GM20000 (cell line): ENCODE data around the gene NOL3.

Experiments
- DNase-seq: peaks from one replicate; pipeline ENCODE4 v3.0.0; 2012; ENCODE audit warnings: low spot score
- TF ChIP-seq, protein P1 (sequence below): IDR thresholded peaks from 2 replicates; pipeline ENCODE4 v1.5.1; 2012; ENCODE audit warnings: mild to moderate bottlenecking, control low read depth; ENCODE audit errors: extremely low read depth, missing control alignments

The NOL3 gene

GRCh38 chr16:67210069-67210937, 40.0 kb downstream of the NOL3 start:
- no peak for DNase-seq
- TF ChIP-seq, protein P1, sequence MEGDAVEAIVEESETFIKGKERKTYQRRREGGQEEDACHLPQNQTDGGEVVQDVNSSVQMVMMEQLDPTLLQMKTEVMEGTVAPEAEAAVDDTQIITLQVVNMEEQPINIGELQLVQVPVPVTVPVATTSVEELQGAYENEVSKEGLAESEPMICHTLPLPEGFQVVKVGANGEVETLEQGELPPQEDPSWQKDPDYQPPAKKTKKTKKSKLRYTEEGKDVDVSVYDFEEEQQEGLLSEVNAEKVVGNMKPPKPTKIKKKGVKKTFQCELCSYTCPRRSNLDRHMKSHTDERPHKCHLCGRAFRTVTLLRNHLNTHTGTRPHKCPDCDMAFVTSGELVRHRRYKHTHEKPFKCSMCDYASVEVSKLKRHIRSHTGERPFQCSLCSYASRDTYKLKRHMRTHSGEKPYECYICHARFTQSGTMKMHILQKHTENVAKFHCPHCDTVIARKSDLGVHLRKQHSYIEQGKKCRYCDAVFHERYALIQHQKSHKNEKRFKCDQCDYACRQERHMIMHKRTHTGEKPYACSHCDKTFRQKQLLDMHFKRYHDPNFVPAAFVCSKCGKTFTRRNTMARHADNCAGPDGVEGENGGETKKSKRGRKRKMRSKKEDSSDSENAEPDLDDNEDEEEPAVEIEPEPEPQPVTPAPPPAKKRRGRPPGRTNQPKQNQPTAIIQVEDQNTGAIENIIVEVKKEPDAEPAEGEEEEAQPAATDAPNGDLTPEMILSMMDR = no peak

GRCh38 chr16:67211674-67212073, 41.3 kb downstream of the NOL3 start:
- no peak for DNase-seq
- TF ChIP-seq, protein P1 = no peak

DNA sequence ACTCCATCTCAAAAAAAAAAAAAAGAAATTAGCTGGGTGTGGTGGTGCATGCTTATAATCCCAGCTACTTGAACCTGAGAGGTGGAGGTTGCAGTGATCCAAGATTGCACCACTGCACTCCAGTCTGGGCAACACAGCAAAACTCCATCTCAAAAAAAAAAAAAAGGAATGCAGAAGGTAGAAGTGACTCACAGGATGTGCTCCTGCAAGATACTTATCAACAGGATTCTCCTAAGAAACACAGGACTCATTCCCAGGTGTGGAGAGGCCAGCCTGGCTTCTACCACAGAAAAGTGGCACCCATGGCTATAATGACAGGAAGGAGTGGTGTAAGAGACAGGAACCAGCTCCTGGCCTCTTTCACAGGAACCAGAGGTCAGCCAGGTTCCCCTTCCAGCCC, 42.4 kb downstream of the NOL3 start:
- DNase-seq = no peak
- TF ChIP-seq, protein P1 = no peak

DNA sequence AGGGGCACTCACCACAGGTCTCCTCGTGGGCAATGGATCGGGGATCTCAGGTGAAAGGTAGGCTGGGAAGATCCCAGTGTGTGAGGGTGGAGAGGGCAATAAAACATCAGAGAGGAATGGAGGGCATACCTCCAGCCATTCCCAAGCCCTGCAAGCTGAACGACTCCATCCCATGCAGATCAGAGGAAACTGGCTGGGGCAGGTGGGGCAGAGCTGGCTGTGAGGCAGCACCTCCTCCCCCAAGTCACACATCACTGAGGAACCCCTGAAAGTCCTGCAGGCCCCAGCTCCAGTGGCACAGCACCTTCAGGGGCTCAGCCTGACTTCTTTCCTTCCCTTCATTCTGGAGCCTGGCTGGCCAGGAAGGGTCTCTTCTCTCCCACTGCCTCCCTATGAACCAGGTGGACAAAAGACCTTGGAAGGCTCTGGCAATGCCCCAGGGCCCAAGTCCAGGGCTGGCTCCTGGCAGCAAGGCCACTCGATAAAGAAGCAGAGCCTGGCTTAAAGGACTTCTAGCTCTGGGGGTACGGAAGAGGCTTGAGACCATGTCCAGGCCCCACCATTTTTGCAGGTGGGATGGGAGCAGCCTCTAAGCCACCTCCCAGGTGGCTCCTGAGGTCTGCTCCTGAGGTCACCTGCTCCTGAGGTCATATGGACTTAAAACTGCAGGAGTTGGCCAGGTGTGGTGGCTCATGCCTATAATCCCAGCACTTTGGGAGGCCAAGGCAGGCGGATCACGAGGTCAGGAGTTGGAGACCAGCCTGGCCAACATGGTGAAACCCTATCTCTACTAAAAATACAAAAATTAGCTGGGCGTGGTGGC, 43.1 kb downstream of the NOL3 start:
- no peak for DNase-seq
- TF ChIP-seq, protein P1 = no peak

DNA sequence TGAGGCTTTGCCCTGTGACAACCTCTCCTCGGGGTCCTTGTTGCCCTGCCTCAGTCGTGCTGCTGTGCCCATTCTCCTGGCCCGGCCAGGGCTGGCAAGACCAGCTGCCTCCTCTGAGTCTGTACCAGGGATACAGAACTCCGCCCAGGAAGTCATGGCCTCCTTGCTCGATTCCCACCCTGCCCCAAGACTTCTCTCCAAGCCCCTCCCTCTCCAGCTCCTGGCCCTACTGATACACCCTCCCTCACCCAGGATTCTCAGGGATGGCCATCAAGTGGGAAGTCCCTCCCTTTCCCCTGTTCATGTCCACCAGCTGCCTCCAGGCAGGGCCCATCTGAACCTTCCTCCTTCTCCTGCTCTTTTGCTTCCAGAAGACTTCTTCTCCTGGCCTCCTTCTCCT, 45.4 kb downstream of the NOL3 start:
- TF ChIP-seq, protein P1 = no peak
- DNase-seq = no peak

DNA sequence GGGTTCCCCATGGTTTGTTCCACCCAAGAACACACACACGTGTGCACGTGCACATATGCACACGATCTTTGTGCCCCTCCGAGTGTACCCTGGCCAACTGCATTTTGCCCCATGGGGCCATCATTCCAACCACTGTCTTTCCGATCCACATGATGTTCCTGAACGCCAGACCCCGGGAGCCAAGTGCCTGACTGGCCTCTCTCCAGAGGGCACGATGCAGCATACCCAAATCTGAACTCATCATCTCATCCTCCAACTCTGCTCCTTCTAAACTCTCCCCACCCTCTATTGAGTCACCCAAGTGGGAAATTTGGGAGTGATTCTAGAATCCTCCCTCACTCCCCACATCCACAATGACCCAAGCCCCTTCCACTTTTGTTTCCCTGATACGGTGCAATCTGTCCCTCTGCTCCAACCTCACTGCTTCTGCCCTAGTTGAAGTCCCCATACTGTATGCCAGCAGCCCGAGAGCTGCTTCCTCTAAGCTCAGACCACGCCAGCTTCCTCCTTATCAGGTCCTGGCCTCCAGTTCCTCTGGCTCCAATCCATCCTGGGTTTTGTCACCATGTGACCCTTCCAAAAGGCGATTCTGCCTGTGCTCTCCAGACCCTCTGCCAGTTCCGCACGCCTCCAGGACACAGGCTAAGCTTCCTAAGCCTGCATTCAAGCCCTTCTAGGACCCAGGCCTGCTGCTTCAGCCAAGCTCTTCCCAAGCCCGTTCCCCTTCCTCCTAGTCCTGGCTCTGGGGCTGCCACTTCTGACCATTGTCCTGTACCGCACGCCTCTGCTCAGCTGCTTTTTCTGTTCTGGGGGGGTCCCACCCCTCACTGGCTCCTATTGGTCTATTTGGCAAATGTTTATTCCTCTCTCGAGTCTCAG, 46.5 kb downstream of the NOL3 start:
- TF ChIP-seq, protein P1 = no peak
- no peak for DNase-seq

GRCh38 chr16:67223992-67224391, 53.7 kb downstream of the NOL3 start:
- DNase-seq = no peak
- TF ChIP-seq, protein P1 = no peak
